ENCODE measurements around the gene NR2F1. TPM values are rescaled to one million over a fixed set of nuclear protein-coding genes. Genes with fewer than 3 reads are reported as not detected.
A peak's percentile ranks its signal among the peaks of the same experiment; 100 is the strongest.

NR2F1 gene
- total RNA-seq, 2 experiments from 2014 or later: not detected

DNA sequence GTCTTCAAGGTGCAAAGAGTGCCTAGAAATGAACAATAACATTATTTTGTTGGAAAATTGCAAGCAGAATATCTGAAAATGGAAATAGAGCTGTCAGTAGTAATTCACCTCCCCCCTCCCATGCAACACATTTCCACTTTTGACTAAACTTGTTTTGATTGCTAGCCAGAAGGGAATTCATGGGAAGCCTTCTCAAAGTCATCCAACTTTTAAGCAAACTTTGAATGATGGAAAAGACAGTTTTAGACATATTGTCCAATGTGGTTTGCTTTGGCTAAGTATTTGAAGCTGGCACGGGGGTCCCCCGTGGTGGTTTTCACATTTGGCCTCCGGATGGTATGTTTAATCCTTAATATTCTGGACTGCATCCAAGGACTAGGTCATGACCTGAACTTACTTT, 7.5 kb downstream of the NR2F1 start:
- Mint-ChIP-seq H3K36me3 (peaks cover 15% of the 10 kb centered on the region), H3K4me3 (no peak overlapping the region), H3K27ac (no peak overlapping the region), H3K27me3 (peaks cover 96% of the 10 kb centered on the region), H3K4me1 (peaks cover 19% of the 10 kb centered on the region), H3K9me3 (ENCODE audit: low read depth) (no peaks in the 10 kb centered on the region)
- ATAC-seq: no peak
- DNase-seq: no peak
- CTCF ChIA-PET: no interaction called here

DNA sequence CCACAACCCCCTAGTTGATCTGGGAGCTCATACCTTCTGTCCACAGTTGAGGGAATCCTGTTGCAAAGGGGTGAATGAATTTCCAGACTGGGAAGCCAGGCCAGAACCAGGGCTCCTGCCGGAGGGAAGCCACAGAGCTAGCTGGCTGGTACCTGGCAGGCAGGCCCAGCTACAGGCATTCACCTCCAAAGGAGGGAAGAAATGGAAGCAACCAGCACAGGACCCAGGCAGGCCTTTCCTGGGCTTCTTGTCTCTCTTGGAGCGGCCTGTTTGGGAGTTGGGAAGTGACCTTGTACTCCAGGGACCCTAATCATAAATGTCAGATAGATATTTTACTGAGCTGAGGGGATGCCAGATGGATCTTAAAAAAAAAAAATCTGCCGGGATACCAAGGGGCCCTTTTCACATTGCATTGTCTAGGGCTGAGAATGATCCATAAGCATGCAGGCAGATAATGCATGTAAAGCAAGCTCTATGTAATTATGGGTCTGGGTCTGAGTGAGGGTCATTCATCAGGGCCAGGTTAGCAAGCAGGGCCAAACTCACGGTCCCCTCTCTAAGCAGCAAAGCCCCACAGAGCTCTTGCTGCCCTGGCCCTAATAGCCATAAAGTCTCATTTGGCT, 8.4 kb downstream of the NR2F1 start:
- peaks cover 14% of the 10 kb centered on the region for H3K4me1 Mint-ChIP-seq
- peaks cover 15% of the 10 kb centered on the region for H3K36me3 Mint-ChIP-seq
- H3K27ac Mint-ChIP-seq: no peak overlapping the region
- H3K27me3 Mint-ChIP-seq: peaks cover 96% of the 10 kb centered on the region
- no peak overlapping the region for H3K4me3 Mint-ChIP-seq
- peaks cover 2% of the 10 kb centered on the region for H3K9me3 Mint-ChIP-seq (ENCODE audit: low read depth)
- ATAC-seq (no peak), DNase-seq (no peak)
- CTCF ChIA-PET: interaction anchor here (1.3 kb wide), 1 partner anchor 16 kb away, joined by 6 read pairs; no protein-coding TSS in a partner anchor

- CTCF ChIA-PET: no interaction called here
- no peak for ATAC-seq
- H3K36me3 Mint-ChIP-seq: peaks cover 12% of the 10 kb centered on the region
These were observed 9.9 kb downstream of the NR2F1 start for GRCh38 chr5:93592883-93593282.

DNA sequence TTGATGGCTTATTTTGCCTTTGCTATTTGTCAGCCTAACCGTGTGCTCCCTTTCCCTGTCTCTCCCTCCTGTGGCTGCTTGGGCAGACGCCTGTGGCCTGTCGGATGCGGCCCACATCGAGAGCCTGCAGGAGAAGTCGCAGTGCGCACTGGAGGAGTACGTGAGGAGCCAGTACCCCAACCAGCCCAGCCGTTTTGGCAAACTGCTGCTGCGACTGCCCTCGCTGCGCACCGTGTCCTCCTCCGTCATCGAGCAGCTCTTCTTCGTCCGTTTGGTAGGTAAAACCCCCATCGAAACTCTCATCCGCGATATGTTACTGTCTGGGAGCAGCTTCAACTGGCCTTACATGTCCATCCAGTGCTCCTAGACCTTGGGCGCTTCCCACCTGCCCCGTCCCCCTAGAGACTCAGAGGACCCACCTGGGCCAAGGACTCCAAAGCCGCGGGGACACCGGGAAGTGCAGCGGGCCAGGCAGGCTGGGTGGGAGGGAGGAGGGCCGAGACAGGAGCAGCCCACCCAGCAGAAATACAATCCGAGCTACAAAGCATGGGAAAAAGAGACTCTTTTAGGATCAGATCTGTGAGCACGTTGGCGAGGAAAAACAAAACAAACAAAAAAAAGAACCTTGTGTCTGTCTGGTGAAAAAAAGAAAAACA, 10.6 kb downstream of the NR2F1 start:
- ATAC-seq (no peak), DNase-seq (no peak)
- Mint-ChIP-seq H3K27ac (no peak overlapping the region), H3K36me3 (peaks cover 11% of the 10 kb centered on the region), H3K4me3 (no peak overlapping the region), H3K9me3 (ENCODE audit: low read depth) (peaks cover 2% of the 10 kb centered on the region), H3K4me1 (peaks cover 6% of the 10 kb centered on the region), H3K27me3 (peaks cover 94% of the 10 kb centered on the region)
- CTCF ChIA-PET: no interaction called here

More at GRCh38 chr5:93592883-93593282, 9.9 kb downstream of the NR2F1 start:
- Mint-ChIP-seq H3K4me3 (no peak overlapping the region), H3K4me1 (peaks cover 10% of the 10 kb centered on the region), H3K27me3 (peaks cover 96% of the 10 kb centered on the region), H3K27ac (no peak overlapping the region), H3K9me3 (ENCODE audit: low read depth) (peaks cover 2% of the 10 kb centered on the region)
- DNase-seq: no peak

GRCh38 chr5:93594591-93595419, 11.8 kb downstream of the NR2F1 start:
- H3K9me3 Mint-ChIP-seq (ENCODE audit: low read depth): peaks cover 2% of the 10 kb centered on the region
- no peak for ATAC-seq
- no peak overlapping the region for H3K27ac Mint-ChIP-seq

GRCh38 chr5:93595420-93596147, 12.6 kb downstream of the NR2F1 start:
- ATAC-seq (no peak), DNase-seq (no peak)
- Mint-ChIP-seq H3K4me3 (no peak overlapping the region), H3K27me3 (peaks cover 75% of the 10 kb centered on the region), H3K9me3 (ENCODE audit: low read depth) (peaks cover 2% of the 10 kb centered on the region), H3K4me1 (peaks cover 2% of the 10 kb centered on the region), H3K36me3 (peaks cover 7% of the 10 kb centered on the region), H3K27ac (peak overlapping the region; percentile 55)
- CTCF ChIA-PET: interaction anchor here (1.1 kb wide), 1 partner anchor 11 kb away, joined by 4 read pairs; no protein-coding TSS in a partner anchor

More at GRCh38 chr5:93594591-93595419, 11.8 kb downstream of the NR2F1 start:
- Mint-ChIP-seq H3K4me1 (peaks cover 2% of the 10 kb centered on the region), H3K4me3 (no peak overlapping the region), H3K36me3 (peaks cover 7% of the 10 kb centered on the region), H3K27me3 (peaks cover 82% of the 10 kb centered on the region)
- DNase-seq: no peak
- CTCF ChIA-PET: interaction anchor here (1.1 kb wide), 1 partner anchor 12 kb away, joined by 4 read pairs; no protein-coding TSS in a partner anchor

DNA sequence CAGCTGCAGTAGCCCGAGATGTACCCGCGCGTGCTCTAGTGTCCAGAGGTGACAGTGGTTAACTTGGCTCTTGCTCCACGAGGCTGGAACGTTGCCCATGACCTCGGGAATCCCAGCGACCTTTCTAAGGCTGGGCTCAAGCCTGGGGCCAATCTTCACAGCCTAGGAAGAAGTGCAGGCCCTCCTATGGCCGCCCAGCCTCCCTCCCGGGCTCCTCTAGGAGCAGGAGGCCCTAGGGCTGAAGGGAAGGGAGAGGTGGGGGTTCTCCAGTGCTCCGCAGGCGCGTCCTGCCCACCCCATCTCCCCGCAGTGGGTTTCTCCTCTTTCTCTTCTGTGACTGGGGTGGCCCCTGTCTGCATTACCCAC, 13.3 kb downstream of the NR2F1 start:
- Mint-ChIP-seq H3K27ac (no peak overlapping the region), H3K36me3 (peaks cover 7% of the 10 kb centered on the region), H3K9me3 (ENCODE audit: low read depth) (peaks cover 2% of the 10 kb centered on the region), H3K4me3 (no peak overlapping the region), H3K27me3 (peaks cover 68% of the 10 kb centered on the region), H3K4me1 (peaks cover 2% of the 10 kb centered on the region)
- DNase-seq (no peak), ATAC-seq (no peak)
- CTCF ChIA-PET: no interaction called here

DNA sequence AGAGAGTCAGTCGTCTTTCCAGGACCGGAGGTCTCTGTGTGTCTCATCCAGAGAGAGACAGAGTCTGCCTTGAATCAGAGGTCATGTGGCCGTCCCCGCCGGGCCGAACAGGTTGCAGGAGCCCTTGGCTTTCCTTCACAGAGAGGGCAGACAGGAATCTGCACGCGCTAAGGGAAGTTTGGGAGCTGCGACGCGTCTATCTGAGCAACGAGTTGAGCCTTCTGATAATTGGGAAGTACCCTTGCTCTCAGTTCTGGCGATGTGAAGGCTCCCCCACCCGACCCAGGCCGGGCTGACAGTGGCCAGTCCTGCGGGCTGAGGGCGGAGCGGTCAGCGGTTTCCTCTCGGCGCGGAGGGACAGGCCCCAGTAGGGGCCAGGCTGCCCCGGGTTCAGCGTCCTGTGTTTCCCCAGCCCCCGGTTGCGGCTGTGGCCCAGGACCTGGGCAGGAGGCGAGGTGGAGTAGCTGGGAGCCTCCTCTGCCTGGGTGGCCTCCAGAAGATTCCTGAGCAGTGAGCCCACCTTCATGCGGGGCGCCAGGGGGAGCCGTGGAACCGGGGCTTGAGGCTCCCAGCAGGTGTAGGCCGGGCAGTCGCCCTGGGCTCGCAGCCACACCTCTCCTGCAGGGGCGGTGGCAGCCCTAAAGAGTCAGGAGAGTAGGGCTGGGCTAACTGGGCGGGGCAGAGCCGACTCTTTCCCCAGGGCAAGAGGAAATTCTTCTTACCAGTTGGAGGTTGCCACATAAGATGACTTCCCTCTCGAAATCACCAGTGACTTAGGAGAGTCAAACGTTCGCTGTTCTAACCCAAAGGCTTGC, 13.9 kb downstream of the NR2F1 start:
- no peak overlapping the region for H3K4me3 Mint-ChIP-seq
- CTCF ChIA-PET: interaction anchor here (1.1 to 1.3 kb wide), 2 partner anchors 10 kb away, joined by 4 to 5 read pairs; no protein-coding TSS in a partner anchor
- DNase-seq (no peak), ATAC-seq (no peak)
- H3K27me3 Mint-ChIP-seq: peaks cover 62% of the 10 kb centered on the region
- peaks cover 2% of the 10 kb centered on the region for H3K9me3 Mint-ChIP-seq (ENCODE audit: low read depth)
- no peak overlapping the region for H3K27ac Mint-ChIP-seq
- peaks cover 7% of the 10 kb centered on the region for H3K36me3 Mint-ChIP-seq
- H3K4me1 Mint-ChIP-seq: peaks cover 3% of the 10 kb centered on the region

- peaks cover 49% of the 10 kb centered on the region for H3K27me3 Mint-ChIP-seq
- DNase-seq (no peak), ATAC-seq (no peak)
- H3K27ac Mint-ChIP-seq: no peak overlapping the region
- H3K36me3 Mint-ChIP-seq: peaks cover 7% of the 10 kb centered on the region
- H3K4me3 Mint-ChIP-seq: no peak overlapping the region
- peaks cover 2% of the 10 kb centered on the region for H3K9me3 Mint-ChIP-seq (ENCODE audit: low read depth)
- H3K4me1 Mint-ChIP-seq: peaks cover 3% of the 10 kb centered on the region
- CTCF ChIA-PET: interaction anchor here (1.1 to 1.8 kb wide), 5 partner anchors 9 to 203 kb away, joined by 4 to 5 read pairs (median 4); no protein-coding TSS in a partner anchor
These were observed 15.3 kb downstream of the NR2F1 start for GRCh38 chr5:93598091-93599000.

GRCh38 chr5:93599001-93599379, 16.0 kb downstream of the NR2F1 start:
- peaks cover 7% of the 10 kb centered on the region for H3K36me3 Mint-ChIP-seq
- DNase-seq (no peak), ATAC-seq (no peak)
- peaks cover 5% of the 10 kb centered on the region for H3K4me1 Mint-ChIP-seq
- H3K9me3 Mint-ChIP-seq (ENCODE audit: low read depth): peaks cover 2% of the 10 kb centered on the region
- peaks cover 42% of the 10 kb centered on the region for H3K27me3 Mint-ChIP-seq
- CTCF ChIA-PET: interaction anchor here (1.2 to 1.8 kb wide), 3 partner anchors 8 to 202 kb away, joined by 4 to 5 read pairs (median 4); no protein-coding TSS in a partner anchor
- no peak overlapping the region for H3K4me3 Mint-ChIP-seq
- H3K27ac Mint-ChIP-seq: no peak overlapping the region

DNA sequence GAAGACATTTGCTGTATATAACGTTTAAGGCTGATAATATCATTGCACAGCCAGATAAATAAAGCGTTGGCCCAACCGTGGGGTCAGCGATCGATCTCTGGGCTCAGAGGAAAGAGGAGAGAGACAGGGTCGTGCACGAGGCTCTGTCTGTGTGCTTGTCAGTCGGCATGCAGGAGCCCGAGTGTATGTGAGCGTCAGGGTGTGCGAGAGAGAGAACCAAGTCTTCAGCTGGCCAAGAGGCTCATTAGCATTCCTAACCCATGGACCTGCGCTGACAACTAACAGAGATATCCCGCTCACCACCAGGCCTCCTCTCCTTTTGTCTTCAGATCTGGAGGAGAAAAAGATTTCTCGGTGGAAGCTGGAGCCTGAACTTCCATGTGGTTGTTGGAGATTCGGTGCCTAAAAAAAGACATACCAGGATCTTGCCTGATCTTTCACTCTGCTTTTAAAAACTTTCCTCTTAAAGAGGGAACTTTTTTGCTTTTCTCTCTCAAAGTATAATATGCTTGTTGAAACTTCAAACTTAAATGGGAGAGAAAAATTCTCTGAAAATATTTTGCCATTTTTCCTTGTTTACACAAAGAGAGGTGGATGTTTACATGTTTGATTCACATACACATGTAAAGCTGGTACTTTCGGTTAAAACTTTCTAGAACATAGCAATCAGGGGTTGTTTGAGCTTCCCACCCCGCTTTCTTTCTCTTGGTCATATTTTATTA, 16.5 kb downstream of the NR2F1 start:
- ATAC-seq (no peak), DNase-seq (no peak)
- H3K27me3 Mint-ChIP-seq: peaks cover 41% of the 10 kb centered on the region
- peaks cover 2% of the 10 kb centered on the region for H3K9me3 Mint-ChIP-seq (ENCODE audit: low read depth)
- peaks cover 5% of the 10 kb centered on the region for H3K4me1 Mint-ChIP-seq
- no peak overlapping the region for H3K27ac Mint-ChIP-seq
- CTCF ChIA-PET: interaction anchor here (1.7 to 1.8 kb wide), 2 partner anchors 8 to 202 kb away, joined by 4 to 5 read pairs; no protein-coding TSS in a partner anchor
- H3K36me3 Mint-ChIP-seq: peaks cover 6% of the 10 kb centered on the region
- no peak overlapping the region for H3K4me3 Mint-ChIP-seq
